ENCODE measurements around the gene LRRFIP1. TPM values are rescaled to one million over a fixed set of nuclear protein-coding genes. Genes with fewer than 3 reads are reported as not detected.

Gene LRRFIP1
- total RNA-seq, 1 donor from 2014 or later, result 40.7 TPM

- Histone ChIP-seq H3K4me3 (no peak overlapping the region), H3K9ac (no peak overlapping the region), H3K27ac (no peak overlapping the region), H4K20me1 (ENCODE audit: low read depth) (no peaks in the 10 kb centered on the region), H3F3A (ENCODE audit: low read depth) (no peaks in the 10 kb centered on the region), H3K4me2 (no peak overlapping the region), H3K4me1 (no peaks in the 10 kb centered on the region), H3K79me2 (ENCODE audit: low read depth) (no peaks in the 10 kb centered on the region), H3K36me3 (no peaks in the 10 kb centered on the region), H2AFZ (replicated peaks) (no peak overlapping the region), H3K27me3 (no peaks in the 10 kb centered on the region), H3K9me3 (ENCODE audit: low read depth) (peaks cover 6% of the 10 kb centered on the region)
- no peaks in the 10 kb centered on the region for H3K4me1 Mint-ChIP-seq
- no peak for TF ChIP-seq EZH2phosphoT487 (IDR thresholded peaks at IDR 0.05)
- TF ChIP-seq CTCF (IDR thresholded peaks at IDR 0.05), result no peak
- TF ChIP-seq EZH2 (IDR thresholded peaks at IDR 0.05), result no peak
- peaks cover 11% of the 10 kb centered on the region for H3K36me3 Mint-ChIP-seq
- H3K4me3 Mint-ChIP-seq, result no peak overlapping the region
- peaks cover 17% of the 10 kb centered on the region for H3K9me3 Mint-ChIP-seq
- no peak for DNase-seq (ENCODE audit: low spot score)
- H3K27ac Mint-ChIP-seq, result no peak overlapping the region
- H3K27me3 Mint-ChIP-seq (ENCODE audit: insufficient read depth, low read depth), result no peaks in the 10 kb centered on the region
These were observed 163.0 kb downstream of the LRRFIP1 start for GRCh38 chr2:237790353-237790752.

GRCh38 chr2:237791977-237792727 lies 164.8 kb downstream of the LRRFIP1 start:
- Mint-ChIP-seq H3K4me3 (no peak overlapping the region), H3K4me1 (no peaks in the 10 kb centered on the region), H3K9me3 (peaks cover 9% of the 10 kb centered on the region), H3K27ac (no peak overlapping the region), H3K36me3 (peaks cover 4% of the 10 kb centered on the region), H3K27me3 (ENCODE audit: insufficient read depth, low read depth) (no peaks in the 10 kb centered on the region)
- no peak overlapping the region for H3K27ac ChIP-seq
- no peaks in the 10 kb centered on the region for H4K20me1 ChIP-seq (ENCODE audit: low read depth)
- no peak overlapping the region for H3K9ac ChIP-seq
- H3K36me3 ChIP-seq, result no peaks in the 10 kb centered on the region
- H2AFZ ChIP-seq (replicated peaks), result peak overlapping the region; percentile 93
- H3F3A ChIP-seq (ENCODE audit: low read depth), result no peaks in the 10 kb centered on the region
- H3K4me1 ChIP-seq, result no peaks in the 10 kb centered on the region
- H3K79me2 ChIP-seq (ENCODE audit: low read depth), result no peaks in the 10 kb centered on the region
- H3K4me3 ChIP-seq, result no peak overlapping the region
- H3K27me3 ChIP-seq, result no peaks in the 10 kb centered on the region
- DNase-seq (ENCODE audit: low spot score), result peak; percentile 43
- H3K4me2 ChIP-seq, result no peak overlapping the region
- H3K9me3 ChIP-seq (ENCODE audit: low read depth), result peaks cover 5% of the 10 kb centered on the region
- peak; percentile 47 for TF ChIP-seq CTCF (IDR thresholded peaks at IDR 0.05)
- no peak for TF ChIP-seq EZH2phosphoT487 (IDR thresholded peaks at IDR 0.05)

- Histone ChIP-seq H3F3A (ENCODE audit: low read depth) (no peaks in the 10 kb centered on the region), H3K27me3 (no peaks in the 10 kb centered on the region)
These were observed 169.9 kb downstream of the LRRFIP1 start for GRCh38 chr2:237797253-237797652.

More at GRCh38 chr2:237797253-237797652, 169.9 kb downstream of the LRRFIP1 start:
- H3K27ac Mint-ChIP-seq, result no peak overlapping the region
- Histone ChIP-seq H3K79me2 (ENCODE audit: low read depth) (no peaks in the 10 kb centered on the region), H3K4me3 (no peak overlapping the region), H3K9me3 (ENCODE audit: low read depth) (no peaks in the 10 kb centered on the region), H3K9ac (no peak overlapping the region), H3K27ac (no peak overlapping the region), H3K4me2 (no peak overlapping the region), H3K36me3 (no peaks in the 10 kb centered on the region), H4K20me1 (ENCODE audit: low read depth) (no peaks in the 10 kb centered on the region), H3K4me1 (no peaks in the 10 kb centered on the region), H2AFZ (replicated peaks) (no peak overlapping the region)
- TF ChIP-seq EZH2 (IDR thresholded peaks at IDR 0.05), result no peak
- TF ChIP-seq EZH2phosphoT487 (IDR thresholded peaks at IDR 0.05), result no peak
- no peak for TF ChIP-seq CTCF (IDR thresholded peaks at IDR 0.05)
- DNase-seq (ENCODE audit: low spot score), result no peak
- H3K9me3 Mint-ChIP-seq, result peaks cover 11% of the 10 kb centered on the region
- H3K27me3 Mint-ChIP-seq (ENCODE audit: insufficient read depth, low read depth), result no peaks in the 10 kb centered on the region
- H3K36me3 Mint-ChIP-seq, result peaks cover 4% of the 10 kb centered on the region
- no peaks in the 10 kb centered on the region for H3K4me1 Mint-ChIP-seq
- H3K4me3 Mint-ChIP-seq, result no peak overlapping the region

All from neural progenitor cell (in vitro differentiated cells).